Osteocyte (in vitro differentiated cells): ENCODE results near the gene TNS1. TPM values are rescaled to one million over a fixed set of nuclear protein-coding genes. Genes with fewer than 3 reads are reported as not detected.

Experiments
- DNase-seq: peaks from one replicate; pipeline ENCODE4 v3.0.0; 2021; ENCODE audit warnings: mixed read lengths; ENCODE audit not compliant: unreplicated experiment; ENCODE audit errors: extremely low spot score
- H3K27ac Mint-ChIP-seq: one replicate; pipeline ENCODE4 v1.8.0; 2021; ENCODE audit warnings: mild to moderate bottlenecking, mixed read lengths; ENCODE audit not compliant: unreplicated experiment
- H3K27me3 Mint-ChIP-seq: one replicate; pipeline ENCODE4 v1.8.0; 2021; ENCODE audit warnings: mixed read lengths; ENCODE audit not compliant: unreplicated experiment
- H3K36me3 Mint-ChIP-seq: one replicate; pipeline ENCODE4 v1.8.0; 2021; ENCODE audit warnings: mixed read lengths; ENCODE audit not compliant: unreplicated experiment
- H3K4me1 Mint-ChIP-seq: one replicate; pipeline ENCODE4 v1.8.0; 2021; ENCODE audit warnings: mixed read lengths; ENCODE audit not compliant: unreplicated experiment
- H3K4me3 Mint-ChIP-seq: one replicate; pipeline ENCODE4 v1.8.0; 2021; ENCODE audit warnings: mild to moderate bottlenecking, moderate library complexity, mixed read lengths; ENCODE audit not compliant: unreplicated experiment
- H3K9me3 Mint-ChIP-seq: one replicate; pipeline ENCODE4 v1.8.0; 2021; ENCODE audit warnings: mixed read lengths; ENCODE audit not compliant: unreplicated experiment
- total RNA-seq: library from RNA; stranded (reverse); gene quantifications from 2 replicates; pipeline ENCODE4 v1.2.1, GENCODE V29; 2021
- TF ChIP-seq, protein P1 (sequence below): fragments of 200-600 bp; sonication (generic); IDR thresholded peaks from 2 replicates; pipeline ENCODE4 v1.5.0; 2021; ENCODE audit warnings: antibody characterized with exemption, mild to moderate bottlenecking, moderate library complexity

TNS1 gene
- total RNA-seq, 1 donor from 2014 or later: 80.8 TPM

DNA sequence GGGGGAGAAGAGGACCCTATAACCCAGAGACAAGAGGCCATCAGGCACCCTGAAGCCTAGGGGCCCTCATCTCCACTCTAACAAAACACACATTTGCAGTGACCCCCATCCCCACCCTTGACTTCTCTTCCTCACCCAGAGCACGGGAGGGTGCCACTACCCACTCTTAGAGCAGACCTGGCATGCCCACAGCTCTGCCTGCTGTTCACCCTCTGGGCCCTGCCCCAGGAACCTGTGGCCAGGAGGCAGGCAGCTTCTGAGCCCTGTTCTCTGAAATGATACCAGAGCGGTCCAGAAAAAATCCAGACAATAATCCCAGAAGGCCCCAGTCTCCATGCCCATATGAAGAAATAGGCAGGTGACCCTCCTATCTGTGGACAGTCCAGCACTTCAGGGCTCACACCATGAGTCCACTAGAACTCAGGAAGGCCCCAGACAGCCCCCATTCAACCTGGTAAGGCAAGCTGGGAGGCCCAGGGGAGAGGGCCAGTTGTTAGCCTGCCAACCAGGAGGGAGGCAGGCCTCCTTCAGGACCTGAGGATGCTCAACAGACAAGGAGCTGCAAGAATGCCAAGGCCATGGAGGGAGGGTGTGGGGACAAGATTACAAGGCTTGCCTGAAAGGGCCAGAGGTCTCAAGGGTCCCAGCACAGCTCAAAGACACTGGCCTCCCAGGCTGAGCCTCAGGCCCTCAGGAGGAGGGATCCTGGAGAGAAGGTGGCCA lies 75.0 kb downstream of the TNS1 start:
- no peak for DNase-seq
- Mint-ChIP-seq H3K27me3 (no peaks in the 10 kb centered on the region), H3K36me3 (no peaks in the 10 kb centered on the region), H3K4me3 (no peak overlapping the region), H3K9me3 (no peaks in the 10 kb centered on the region), H3K4me1 (peaks cover 69% of the 10 kb centered on the region), H3K27ac (peak overlapping the region; percentile 81)
- TF ChIP-seq, protein P1, sequence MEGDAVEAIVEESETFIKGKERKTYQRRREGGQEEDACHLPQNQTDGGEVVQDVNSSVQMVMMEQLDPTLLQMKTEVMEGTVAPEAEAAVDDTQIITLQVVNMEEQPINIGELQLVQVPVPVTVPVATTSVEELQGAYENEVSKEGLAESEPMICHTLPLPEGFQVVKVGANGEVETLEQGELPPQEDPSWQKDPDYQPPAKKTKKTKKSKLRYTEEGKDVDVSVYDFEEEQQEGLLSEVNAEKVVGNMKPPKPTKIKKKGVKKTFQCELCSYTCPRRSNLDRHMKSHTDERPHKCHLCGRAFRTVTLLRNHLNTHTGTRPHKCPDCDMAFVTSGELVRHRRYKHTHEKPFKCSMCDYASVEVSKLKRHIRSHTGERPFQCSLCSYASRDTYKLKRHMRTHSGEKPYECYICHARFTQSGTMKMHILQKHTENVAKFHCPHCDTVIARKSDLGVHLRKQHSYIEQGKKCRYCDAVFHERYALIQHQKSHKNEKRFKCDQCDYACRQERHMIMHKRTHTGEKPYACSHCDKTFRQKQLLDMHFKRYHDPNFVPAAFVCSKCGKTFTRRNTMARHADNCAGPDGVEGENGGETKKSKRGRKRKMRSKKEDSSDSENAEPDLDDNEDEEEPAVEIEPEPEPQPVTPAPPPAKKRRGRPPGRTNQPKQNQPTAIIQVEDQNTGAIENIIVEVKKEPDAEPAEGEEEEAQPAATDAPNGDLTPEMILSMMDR: no peak

DNA sequence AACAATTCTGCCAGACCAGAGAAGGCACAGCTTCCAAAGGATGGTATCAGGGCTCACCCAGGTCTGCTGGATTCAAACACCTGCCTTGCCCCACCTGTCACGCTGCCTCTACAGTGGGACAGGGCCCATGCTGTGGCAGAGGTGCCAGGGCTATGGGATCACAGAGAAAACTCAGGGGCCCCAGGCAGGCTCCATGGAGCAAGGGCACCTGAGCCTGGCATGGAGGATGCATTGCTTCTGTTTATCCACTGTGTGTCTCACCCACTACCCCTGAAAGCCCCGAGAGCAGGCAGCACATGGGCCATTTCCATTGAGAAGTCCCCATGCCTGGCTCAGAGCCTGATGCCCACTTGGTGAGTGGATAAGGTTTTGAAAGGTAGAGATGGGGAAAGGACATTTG lies 76.0 kb downstream of the TNS1 start:
- Mint-ChIP-seq H3K4me3 (no peak overlapping the region), H3K4me1 (peaks cover 70% of the 10 kb centered on the region), H3K27ac (no peak overlapping the region), H3K36me3 (no peaks in the 10 kb centered on the region), H3K27me3 (no peaks in the 10 kb centered on the region), H3K9me3 (no peaks in the 10 kb centered on the region)
- TF ChIP-seq, protein P1: no peak
- DNase-seq: no peak

DNA sequence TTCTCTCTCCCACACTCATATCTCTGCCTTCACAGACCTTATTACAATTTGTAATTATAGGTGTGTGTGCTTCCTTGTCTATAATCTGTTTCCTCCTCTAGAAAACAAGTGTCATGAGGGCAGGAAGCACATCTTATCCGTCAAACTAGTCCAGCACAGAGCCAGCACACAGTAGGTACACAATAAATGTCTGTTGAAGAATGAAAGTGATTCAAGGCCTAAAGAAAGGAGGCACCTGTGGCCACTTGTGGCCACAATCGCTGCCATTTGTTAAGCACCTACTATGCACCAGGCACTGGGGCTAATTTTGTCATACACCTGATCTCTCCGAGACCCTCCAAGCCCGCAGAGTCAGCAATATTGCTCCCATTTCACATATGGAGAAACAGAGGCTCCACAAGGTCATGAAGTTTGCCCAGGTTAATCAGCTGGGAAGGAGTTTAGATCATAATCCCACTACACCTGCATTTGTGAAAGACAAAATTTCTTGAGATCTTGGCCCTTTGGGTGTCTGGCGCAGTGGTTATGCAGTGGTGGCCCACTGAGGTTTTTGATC lies 78.4 kb downstream of the TNS1 start:
- peak overlapping the region; percentile 79 for H3K27ac Mint-ChIP-seq
- no peaks in the 10 kb centered on the region for H3K9me3 Mint-ChIP-seq
- no peaks in the 10 kb centered on the region for H3K36me3 Mint-ChIP-seq
- no peak for DNase-seq
- no peaks in the 10 kb centered on the region for H3K27me3 Mint-ChIP-seq
- TF ChIP-seq, protein P1: no peak
- H3K4me1 Mint-ChIP-seq: peaks cover 71% of the 10 kb centered on the region
- no peak overlapping the region for H3K4me3 Mint-ChIP-seq

DNA sequence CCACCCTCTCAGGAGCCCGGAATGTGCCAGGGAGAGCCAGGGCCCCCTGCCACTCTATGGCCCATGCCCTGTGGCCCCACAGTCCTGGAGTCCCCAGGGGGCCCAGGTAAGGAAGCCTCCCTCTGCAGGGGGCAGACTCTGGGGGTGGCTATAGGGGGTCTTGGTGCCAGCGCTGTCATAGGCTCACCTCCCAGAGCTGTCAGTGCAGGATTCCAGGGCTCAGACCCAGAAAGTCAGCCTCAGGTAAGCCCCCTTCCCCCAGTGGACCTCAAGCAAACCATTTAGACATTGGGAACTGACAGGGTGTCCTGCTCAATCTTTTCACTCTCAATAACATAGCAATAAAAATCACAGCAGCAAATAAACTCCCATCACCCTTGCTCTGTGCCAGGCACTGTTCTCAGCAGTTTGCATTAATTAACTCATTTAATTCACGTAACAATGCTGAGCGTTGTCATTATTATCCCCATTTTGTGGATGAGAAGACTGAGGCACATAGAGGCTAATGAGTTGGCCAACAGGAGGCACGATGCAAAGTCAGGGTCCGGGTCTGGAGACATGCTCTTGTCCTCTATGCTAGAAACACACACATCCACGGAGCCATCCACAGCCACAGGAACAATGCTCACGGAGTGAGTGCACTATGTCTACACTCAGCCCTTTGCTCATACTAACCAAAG lies 79.6 kb downstream of the TNS1 start:
- DNase-seq: no peak
- peaks cover 73% of the 10 kb centered on the region for H3K4me1 Mint-ChIP-seq
- TF ChIP-seq, protein P1: no peak
- no peaks in the 10 kb centered on the region for H3K9me3 Mint-ChIP-seq
- H3K27me3 Mint-ChIP-seq: no peaks in the 10 kb centered on the region
- no peak overlapping the region for H3K4me3 Mint-ChIP-seq
- H3K36me3 Mint-ChIP-seq: no peaks in the 10 kb centered on the region
- H3K27ac Mint-ChIP-seq: peak overlapping the region; percentile 84
